GM19324 (cell line): ENCODE results near the gene TNC.

Experiments
- ATAC-seq: cut with Tn5 transposase; IDR thresholded peaks from one replicate; pipeline ENCODE4 v1.9.1; 2021; ENCODE audit warnings: mild to moderate bottlenecking, moderate library complexity; ENCODE audit not compliant: unreplicated experiment, low FRiP score

The TNC gene

DNA sequence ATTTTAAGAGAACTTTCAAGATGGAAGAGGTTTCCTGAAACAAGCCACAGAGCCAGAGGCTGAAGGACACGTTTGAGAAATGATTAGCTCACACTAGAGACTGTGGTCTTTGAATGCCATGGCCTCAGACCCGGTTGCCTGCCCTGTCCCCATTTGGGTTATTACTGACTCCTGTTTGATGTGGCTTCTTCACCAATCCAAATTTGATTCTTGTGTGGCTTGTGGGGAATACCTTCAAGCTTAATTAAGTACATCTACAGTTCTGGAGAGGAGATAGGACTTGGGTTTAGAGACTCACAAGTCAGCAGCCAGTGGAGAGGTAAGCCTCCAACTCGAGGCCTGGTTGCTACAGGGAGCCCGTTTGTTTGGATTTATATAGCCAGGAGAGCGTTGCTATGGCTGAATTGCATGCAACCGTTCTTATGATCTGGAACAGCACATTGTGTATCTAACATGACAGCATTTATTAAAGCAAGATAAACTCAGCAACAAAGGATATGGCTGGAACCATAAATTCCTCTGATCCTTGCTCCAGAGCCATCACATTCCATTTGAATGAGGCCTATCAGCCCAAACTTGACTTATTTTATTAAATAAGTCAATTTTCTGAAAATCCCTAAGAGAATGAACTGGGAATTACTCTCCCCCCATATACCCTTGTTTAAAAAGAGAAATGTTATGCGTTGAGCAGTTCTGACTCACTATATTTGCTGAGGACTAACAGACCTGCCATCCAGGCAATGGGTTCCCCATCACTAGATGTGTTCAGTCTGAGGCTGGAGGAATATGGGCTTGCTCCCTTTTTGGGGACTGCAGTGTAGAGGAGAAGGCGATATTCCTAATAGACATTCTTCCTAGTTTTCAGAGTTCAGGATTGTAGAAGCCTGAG, 99.2 kb downstream of the TNC start:
- no peak for ATAC-seq

DNA sequence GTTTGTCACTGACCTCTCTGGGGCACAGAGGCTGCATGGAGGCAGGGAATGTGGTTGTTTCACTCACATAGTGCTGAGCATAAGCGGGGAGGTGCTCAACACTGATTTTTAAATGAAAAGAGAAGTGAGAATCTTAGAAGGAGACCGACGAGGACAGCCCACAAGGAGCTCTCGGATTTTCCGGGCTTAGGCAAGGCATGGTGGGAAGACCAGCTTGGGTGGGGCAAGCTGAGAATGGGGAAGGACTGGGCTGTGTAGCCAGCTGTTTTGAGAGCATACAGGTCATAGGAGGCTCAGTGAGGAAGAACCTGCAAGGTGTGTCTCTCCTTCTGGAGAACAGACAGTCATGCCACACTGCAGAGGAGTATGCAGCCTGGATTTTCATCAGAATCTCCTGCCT, 101.6 kb downstream of the TNC start:
- no peak for ATAC-seq

DNA sequence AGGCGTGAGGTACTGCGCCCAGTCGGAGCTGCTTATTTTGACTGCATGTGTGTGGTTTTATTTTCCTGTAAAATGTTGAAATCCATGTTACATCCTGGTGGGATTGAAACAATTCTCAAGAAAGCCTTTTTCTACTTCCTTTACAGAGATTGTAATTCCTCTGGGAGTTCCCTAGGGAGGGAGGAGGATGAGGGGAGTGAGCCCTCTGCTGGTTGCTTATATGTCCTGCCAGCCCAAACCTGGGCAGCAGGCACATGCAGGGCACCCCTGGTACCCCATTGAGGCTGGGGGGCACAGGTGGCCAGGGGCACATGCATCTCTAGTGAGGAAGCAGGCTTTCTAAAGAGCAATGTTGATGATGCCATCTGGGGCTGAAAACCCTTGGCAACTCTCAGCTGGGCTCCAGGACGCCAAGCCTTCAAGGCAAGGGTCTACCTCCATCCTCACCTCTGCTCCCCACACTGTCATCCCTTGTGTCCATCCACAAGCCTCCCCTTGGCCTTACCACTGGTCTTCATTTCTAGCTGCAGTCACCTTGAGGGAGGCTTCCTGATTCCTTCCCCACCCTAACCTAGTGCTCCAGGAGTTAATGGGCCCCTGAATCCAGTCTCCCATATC, 102.8 kb downstream of the TNC start:
- no peak for ATAC-seq

DNA sequence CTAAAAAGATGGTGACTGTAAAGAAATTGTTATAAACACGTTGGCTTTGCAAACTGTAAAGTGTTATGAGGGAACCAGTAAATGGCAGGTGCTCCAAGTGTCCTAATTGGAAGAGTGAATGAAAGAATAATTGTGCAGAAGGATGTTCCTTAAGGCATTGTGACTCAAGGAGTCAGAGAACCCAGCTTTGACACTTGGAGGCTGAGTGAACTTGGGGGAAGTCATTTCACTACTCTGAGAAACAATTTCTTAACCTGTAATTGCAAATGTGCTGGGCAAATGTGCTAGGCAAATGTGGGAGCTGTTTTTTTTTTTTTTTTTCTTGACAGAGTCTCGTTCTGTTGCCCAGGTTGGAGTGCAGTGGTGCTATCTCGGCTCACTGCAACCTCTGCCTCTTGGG, 103.5 kb downstream of the TNC start:
- no peak for ATAC-seq

DNA sequence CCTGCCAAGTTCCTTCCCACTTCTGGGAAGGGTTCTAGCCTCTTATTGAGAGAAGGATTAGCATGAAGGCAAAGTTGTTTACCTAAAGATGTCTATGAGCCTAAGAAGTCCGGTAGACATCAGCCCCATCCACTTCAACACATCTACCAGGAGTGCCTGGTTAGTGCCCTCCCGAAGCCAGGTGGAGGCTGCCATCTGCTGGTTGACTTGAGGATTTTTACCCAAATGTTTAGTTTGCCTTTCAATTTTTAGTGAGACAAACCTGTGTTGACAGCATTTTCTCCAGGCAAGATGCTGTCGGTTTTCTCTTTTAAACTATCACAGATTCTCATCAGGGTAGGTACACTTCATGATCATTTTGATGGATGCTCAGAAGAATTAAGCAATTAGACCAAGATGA, 104.0 kb downstream of the TNC start:
- ATAC-seq: no peak

DNA sequence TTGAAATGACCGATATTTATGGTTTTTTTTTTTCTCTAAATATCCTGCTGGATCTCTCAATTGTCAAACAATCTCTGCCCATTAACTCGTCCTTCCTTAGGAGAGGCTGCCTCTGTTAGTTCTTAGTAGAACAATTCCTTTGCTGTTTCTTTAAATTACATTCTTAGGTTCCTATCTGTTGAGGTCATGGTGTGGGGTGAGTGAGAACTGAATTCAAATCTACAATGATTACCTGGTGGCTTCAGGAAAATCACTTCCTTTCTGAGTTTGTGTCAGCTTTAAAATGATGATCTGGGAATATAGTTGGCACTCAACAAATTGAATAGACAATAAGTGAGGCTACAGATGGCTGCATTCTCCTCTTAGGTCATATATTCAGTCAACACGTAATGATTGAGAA, 105.5 kb downstream of the TNC start:
- no peak for ATAC-seq

DNA sequence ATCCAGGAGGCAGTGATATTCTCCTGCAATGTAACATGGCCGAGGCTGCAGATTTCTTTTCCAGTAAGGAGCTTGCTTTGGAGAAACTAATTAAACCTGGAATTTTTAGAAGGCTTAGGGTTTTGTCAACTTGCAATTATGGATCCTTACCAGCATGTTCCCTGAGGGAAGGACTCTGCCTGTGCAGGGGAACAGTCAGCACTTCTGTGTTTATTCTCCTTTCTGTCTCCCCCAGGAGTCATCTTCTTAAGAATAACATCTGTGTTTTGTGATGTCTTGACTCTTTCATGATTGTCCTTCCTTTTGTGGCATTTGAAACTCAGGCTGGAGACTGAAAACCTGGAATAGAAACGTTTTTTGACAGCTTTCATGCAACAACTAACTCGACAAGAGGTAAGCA, 107.1 kb downstream of the TNC start:
- ATAC-seq: no peak

DNA sequence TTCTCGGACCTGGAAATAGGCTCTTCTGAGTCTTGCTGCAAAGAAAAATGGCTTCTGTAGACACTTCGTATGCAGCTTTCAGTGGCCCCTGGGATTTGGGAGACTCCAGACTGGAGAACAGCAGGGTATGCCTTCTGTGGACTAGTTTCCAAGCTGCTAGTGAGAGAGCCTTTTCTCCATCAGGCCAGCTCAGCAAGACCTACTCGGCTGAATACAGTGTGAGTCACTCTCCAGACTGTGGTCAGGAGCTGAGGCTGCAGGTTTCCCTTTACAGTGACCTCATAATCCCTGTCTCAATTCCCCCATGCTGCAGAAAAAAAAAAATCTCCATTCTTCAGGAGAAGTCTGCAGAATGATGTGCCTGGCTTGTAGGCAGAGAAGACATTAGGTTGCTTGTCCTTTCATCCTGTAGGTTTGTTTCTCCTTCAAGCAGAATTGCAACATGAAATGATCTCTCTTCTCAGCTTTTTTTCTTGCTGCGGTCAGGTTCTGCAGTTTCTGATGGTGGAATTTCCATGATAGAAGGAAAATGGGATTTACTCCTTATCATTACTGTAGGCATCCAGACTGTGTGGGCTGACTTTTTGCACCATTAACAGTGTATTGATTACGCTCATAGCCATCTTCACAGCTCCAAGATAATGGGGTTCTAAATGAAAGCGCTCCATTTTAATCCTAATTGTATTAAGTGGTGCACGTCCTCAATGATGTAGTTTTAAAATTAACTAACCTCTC, 109.3 kb downstream of the TNC start:
- no peak for ATAC-seq

DNA sequence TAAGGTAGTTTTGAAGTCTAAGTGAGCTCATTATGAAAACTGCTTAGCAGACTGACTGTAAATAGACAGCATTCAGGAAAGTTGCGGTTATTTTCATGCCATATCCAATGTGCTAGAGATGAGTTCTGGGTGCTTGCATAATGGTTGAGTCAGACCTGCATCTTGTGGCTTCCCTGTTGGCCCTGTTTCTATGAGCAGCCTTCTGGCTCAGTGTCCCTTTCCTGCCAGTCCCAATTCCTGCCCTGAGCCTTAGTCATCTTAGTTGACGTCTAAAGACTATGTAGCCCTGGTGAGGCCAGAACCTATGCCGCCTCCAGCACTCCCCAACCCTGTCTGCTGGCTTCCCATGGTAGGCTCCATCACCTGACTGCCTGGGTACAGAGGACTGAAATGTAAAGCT, 111.3 kb downstream of the TNC start:
- ATAC-seq: no peak

DNA sequence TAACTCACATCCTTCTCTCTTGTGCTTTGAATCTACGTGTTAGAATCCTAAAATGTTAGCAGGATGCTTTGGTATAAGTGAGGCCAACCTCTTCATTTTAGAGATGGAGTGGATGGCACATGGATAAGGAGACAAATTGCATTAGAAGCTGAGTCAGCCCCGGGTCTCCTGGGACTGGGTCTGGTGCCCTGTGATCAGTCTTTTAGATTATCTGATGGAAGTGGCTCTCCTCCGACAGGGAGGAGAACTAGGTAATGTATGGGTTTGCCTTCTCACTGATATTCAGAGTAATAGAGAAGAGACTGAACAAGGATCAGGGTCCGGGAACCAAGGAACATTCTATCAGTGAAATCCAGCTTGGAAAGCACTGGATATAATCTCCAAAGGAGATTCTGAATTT, 112.6 kb downstream of the TNC start:
- no peak for ATAC-seq

DNA sequence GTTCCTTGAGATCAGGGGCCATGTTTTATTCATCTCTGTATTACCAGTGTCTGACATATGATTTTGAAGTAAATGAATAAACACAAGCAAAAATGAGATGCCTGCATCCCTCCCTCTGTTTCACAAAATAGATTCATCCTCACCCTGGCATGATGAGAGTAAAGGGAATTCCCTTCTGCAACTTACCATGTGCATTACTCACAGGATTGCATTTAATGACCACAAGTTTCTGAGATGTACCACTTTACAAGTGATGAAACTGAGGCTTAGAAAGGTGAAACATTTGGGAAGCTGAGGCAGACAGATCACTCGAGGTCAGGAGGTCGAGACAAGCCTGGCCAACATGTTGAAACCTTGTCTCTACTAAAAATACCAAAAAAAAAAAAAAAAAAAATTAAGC, 113.4 kb downstream of the TNC start:
- ATAC-seq: no peak

DNA sequence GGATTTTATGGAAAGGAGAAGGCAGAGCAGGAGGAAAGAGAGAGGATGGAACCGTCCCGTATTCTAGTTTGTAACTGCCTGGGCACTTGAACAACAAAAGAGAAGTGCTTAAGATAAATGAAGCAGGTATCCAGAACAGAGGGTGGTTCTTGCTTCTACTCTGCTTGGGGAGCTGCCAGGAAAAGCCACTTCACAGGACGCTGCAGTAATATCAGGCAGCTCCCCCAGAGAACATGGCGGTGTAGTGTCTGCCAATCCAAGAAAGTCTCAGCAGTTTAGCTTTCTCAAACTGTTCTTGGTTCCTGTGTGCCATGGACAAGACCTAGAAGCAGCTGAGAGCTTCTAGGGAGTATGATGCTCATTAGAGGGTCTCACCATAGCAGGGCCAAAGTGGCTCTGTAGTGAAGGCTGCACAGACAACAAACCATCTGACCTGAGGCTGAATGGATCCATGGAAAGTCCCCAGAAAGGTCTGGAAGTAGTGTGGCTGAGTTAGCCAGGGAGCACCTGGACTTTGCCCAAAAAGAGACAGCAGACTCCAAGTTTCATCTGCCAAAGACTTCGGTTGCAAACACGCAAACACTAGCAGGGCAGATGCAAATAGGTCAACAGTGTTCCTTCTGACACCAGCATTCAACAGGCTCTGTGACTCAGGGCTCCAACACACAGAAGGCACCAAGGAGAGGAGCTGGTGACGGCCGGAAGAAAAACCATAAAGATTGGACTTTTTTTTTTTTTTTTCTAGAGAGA, 115.4 kb downstream of the TNC start:
- ATAC-seq: no peak

DNA sequence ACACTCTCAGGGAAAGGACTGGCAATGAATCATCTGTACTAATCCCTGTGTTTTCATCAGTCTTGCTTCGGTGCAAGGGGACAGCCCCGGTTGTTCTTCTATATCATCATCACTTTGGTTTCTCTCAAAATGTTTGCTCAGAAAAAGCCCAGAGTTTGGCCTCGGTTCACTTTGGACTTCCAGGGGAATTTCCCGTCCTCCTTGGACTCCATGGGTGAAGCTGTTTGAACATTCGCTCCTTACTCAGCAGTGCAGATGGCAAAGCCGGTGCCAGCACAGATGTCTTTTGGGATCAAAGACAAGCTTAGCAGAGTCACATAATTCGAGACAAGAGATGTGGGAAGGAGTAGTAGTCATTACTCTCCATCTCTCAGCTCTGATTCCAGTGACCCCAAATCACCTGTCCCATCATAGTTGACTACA, 117.7 kb downstream of the TNC start:
- no peak for ATAC-seq

DNA sequence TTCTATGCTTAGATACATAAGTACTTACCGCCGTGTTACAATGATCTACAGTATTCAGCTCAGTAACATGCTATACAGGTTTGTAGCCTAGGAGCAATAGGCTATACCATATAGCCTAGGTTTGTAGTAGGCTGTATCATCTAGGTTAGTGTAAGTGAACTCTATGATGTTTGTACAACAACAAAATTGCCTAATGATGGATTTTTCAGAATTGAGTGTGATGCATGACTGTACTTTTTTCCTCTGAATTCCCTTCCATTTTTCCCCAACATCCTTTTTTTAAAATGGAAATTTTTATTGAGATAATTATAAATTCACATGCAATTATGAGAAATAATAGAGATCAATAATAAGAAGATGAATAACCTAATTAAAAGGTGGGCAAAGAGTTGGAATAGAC, 119.6 kb downstream of the TNC start:
- no peak for ATAC-seq

DNA sequence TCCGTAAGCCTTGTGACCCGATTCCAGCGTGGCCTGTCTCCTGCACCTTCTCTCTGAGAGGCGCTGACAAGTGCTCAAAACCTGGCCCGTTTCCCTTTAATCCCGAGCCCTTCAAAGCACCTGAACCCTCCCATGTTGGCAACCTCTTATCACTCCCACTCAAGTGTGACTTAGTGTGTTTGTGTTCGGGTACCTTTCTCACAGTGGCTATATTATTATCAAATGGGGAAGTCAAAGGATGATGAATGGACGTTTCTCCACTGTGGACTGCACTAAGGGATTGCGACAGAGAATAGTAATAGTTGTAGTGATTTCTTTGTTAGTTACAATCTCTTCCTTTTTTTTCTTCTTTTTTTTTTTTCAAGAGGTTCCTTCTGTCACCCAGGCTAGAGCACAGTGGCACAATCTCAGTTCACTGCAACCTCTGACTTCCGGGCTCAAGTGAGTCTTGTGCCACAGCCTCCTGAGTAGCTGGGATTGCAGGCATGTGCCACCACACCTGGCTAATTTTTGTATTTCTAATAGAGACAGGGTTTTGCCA, 122.2 kb downstream of the TNC start:
- ATAC-seq: no peak

DNA sequence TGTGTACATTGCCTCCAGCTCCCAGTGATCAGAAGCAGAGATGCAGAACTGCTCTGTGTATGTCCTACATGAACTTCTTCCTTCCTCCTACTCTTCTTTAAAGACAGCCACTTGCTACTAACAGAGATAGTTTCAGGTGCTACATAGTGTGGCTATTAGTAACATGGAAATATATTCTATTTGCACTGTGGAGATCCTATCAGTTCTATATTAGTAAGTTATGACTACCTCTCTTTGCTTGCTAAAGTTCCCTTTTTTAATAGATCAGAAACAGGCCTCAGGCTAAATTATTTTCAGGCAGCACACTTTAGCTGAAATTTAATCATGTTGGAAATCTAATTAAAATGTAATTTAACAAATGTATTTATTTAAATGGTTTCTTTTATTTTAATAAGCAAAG, 123.2 kb downstream of the TNC start:
- ATAC-seq: no peak

DNA sequence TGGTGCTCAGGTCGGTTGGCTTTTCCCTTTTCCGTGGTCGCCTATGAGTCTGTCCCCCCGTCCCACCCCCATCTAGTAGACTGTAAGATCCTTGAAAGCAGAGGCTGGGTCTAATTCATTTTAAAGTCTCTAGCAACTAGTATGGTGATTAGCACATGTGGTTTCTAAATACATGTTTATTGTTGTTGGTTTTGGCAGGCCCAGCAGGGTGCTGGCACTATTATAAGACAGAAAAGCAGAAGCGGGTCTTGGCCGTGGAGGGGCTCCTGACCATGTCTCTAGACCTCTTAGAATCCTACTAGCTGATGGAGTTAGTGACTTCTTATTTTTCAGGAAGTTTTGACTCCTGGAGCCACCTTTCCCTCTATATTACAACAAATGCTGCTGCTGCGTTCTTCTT, 126.1 kb downstream of the TNC start:
- ATAC-seq: no peak

DNA sequence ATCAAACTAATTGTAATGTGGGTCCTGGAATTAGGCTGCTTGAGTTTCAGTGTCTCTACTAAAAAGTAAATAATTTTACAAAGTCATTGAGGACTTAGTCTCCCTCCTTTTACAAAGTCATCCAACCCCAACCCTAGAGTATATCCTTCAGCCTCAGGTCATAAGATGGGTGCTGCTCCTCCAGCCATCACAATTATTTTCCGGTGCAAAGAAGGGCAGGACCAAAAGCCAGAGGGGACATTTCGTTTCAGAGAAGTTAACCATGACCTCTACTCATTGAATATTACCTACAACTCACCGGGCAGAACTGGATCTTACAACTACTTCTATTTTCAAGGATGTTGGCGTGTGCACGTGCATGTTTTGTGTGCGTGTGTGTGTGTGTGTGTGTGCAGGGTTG, 127.1 kb downstream of the TNC start:
- ATAC-seq: no peak

DNA sequence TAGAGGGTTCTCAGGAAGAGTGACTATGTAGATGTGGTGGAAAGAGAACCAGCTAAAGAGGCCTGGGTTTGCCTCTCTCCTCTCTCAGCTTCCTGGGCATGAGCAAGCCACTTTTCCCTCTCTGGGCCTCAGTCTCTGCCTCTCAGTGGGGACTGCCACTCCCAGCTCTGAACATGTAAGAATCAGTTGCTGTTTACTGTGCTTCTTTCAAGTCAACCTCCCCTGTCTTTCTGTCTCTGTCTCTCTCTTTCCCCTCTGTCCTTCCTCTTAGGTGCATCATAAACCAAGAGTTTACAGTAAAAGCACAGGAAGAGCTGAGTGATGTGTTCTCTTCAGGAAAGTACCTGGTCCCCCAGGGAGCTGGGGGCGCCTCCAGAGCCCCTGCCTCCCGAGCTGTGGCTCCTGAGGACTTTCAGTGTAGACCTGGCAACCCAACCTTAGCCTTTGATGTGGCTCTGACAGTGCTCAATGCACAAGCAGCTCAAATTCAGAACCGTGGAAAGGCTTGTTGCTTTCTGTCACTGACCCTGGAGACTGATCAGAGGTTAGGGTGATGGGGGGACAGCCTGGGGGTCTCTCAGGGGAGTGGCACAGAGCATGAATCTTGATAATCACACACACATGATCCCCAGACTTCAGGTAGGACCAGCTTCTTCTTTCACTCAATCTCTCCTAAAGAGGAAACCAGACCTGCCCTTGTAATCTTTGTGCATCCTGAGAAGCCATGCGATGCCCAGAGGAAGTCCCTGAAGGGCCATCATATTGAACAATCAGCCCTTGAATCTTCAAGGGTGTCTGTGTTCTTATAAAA, 128.2 kb downstream of the TNC start:
- no peak for ATAC-seq
